ENCODE data around the gene EIF2A. TPM values are rescaled to one million over a fixed set of nuclear protein-coding genes. Genes with fewer than 3 reads are reported as not detected.
A peak's percentile ranks its signal among the peaks of the same experiment; 100 is the strongest.

Gene EIF2A
- total and polyA plus RNA-seq, 2 of the 13 experiments (the other 11 are each of a cell fraction or from before 2014, with no cell fraction given) = 124 to 139 TPM

DNA sequence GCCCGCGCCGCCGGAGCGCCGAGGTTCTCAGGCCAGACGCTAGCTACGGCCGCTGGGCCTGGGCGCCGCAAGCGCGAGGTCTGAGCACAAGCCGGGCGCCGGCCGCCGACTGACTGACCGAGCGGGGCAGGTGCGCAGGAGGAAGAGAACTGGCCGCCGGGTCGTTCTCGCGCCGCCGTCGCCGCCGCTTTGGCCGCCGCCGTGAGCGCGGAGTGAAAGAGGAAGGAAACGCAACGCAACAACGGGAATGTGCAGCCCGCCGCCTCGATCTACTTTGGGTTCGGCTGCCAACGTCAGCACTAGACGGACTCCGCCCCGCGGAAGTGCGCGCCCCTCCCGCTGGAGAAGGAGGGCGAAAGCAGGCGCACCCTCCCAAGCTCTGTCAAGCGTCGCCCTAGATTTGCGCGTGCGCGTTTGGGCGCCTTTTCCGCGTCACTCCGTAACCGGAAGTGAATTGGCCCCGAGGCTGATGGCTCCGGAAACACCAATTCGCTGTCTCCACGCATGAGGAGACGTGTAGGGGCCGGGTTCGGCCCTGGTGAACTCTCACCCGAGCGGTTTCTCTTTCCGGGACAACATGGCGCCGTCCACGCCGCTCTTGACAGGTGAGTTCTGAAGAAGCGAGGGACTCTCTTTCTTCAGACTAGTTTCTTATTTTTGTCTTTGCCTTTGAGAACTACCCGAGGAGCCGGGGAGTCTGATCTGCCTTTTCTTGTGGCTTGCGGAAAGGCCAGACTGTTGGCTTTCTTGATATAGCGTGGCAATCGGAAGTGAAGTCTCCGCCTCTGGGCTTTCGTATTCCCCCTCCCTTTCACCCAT is at the start of gene EIF2A, which contains the start of gene SERP1 (continued):
- no peak for TF ChIP-seq ZNF260 (CRISPR knock-in tag; IDR thresholded peaks at IDR 0.05; ENCODE audit: borderline replicate concordance, low read depth)
- peak; percentile 64 for TF ChIP-seq TEAD3 (CRISPR knock-in tag; optimal IDR thresholded peaks at IDR 0.05; ENCODE audit: borderline replicate concordance)
- peak in 1 of 2 experiments; percentile 13; a peak in 1 of 4 replicates for TF ChIP-seq EP300 (IDR thresholded peaks at IDR 0.05; ENCODE audit: low read depth in 2 of 2, low read length in 2 of 2)
- no peak; the same call in 1 of the 2 replicates for TF ChIP-seq EP300 (CRISPR knock-in tag; IDR thresholded peaks at IDR 0.05; ENCODE audit: borderline replicate concordance)
- no peak for TF ChIP-seq ZBTB14 (CRISPR knock-in tag; IDR thresholded peaks at IDR 0.05)
- no peak for TF ChIP-seq FOSL1 (CRISPR knock-in tag; IDR thresholded peaks at IDR 0.05; ENCODE audit: borderline replicate concordance)
- no peak for TF ChIP-seq ETS1 (CRISPR knock-in tag; IDR thresholded peaks at IDR 0.05)
- TF ChIP-seq MEF2D (CRISPR knock-in tag; IDR thresholded peaks at IDR 0.05) = peak; percentile 89; the same call in 1 of the 2 replicates
- no peak for TF ChIP-seq GTF3A (CRISPR knock-in tag; conservative IDR thresholded peaks at IDR 0.05)
- TF ChIP-seq ZFAT (CRISPR knock-in tag; conservative IDR thresholded peaks at IDR 0.05) = no peak
- peak; percentile 89 for TF ChIP-seq POLR2AphosphoS5 (IDR thresholded peaks at IDR 0.05; ENCODE audit: low read depth, low read length)
- TF ChIP-seq JUN (CRISPR knock-in tag; IDR thresholded peaks at IDR 0.05) = 0 out of 2 replicates have a peak, but pooled peaks have one; percentile 16
- TF ChIP-seq ZBTB44 (CRISPR knock-in tag; IDR thresholded peaks at IDR 0.05) = peak; percentile 23; the same call in 1 of the 2 replicates
- TF ChIP-seq SP140L (CRISPR knock-in tag; IDR thresholded peaks at IDR 0.05; ENCODE audit: borderline replicate concordance) = no peak
- peak; percentile 38; the same call in 1 of the 2 replicates for TF ChIP-seq ZNF646 (CRISPR knock-in tag; IDR thresholded peaks at IDR 0.05)
- TF ChIP-seq SMYD3 (CRISPR knock-in tag; IDR thresholded peaks at IDR 0.05) = no peak; the same call in 1 of the 2 replicates
- TF ChIP-seq MLLT10 (CRISPR knock-in tag; IDR thresholded peaks at IDR 0.05) = no peak
- TF ChIP-seq ZNF33B (CRISPR knock-in tag; IDR thresholded peaks at IDR 0.05) = no peak
